IPS-15b (cell line): ENCODE measurements around the gene KRTAP23-1.

Experiments
- H3K27me3 ChIP-seq: one replicate; pipeline ENCODE4 v1.6.1; 2013; ENCODE audit warnings: low read length; ENCODE audit not compliant: control insufficient read depth, insufficient read depth
- H3K36me3 ChIP-seq: one replicate; pipeline ENCODE4 v1.6.1; 2013; ENCODE audit warnings: low read length; ENCODE audit not compliant: control insufficient read depth, insufficient read depth
- H3K4me1 ChIP-seq: one replicate; pipeline ENCODE4 v1.6.1; 2013; ENCODE audit warnings: mild to moderate bottlenecking, low read length; ENCODE audit not compliant: control insufficient read depth, insufficient read depth
- H3K4me3 ChIP-seq: one replicate; pipeline ENCODE4 v1.5.1; 2013; ENCODE audit warnings: low read depth, low read length
- H3K9ac ChIP-seq: one replicate; pipeline ENCODE4 v1.6.1; 2013; ENCODE audit warnings: low read depth, mild to moderate bottlenecking, low read length
- H3K9me3 ChIP-seq: one replicate; pipeline ENCODE4 v1.6.1; 2013; ENCODE audit warnings: mild to moderate bottlenecking, low read length; ENCODE audit not compliant: control insufficient read depth, insufficient read depth

KRTAP23-1 gene, protein sequence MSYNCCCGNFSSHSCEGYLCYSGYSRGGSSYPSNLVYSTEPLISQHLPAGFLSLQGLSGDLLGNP

DNA sequence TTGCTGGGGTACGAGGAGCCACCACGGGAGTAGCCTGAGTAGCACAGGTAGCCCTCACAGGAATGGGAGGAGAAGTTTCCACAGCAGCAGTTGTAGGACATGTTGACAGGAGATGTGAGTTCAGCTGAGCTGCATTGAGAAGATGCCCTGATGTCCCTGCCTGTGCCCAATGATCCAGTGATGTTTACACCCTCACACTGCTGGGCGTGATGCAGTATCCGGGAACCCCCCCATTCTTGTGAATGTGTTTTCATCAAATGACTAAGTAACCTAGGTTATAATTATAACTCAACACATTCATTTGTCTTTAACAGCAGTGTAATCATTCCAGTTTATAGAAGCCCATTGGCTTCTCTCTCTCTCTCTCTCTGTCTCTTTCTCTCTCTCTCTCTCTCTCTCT is at the start of gene KRTAP23-1:
Gene KRTAP23-1, minus strand, starts transcription at position 101 of the 400 bp plus-strand sequence. Its CDS starts 0 bp downstream, at position 101.
- Histone ChIP-seq H3K4me1 (no peaks in the 10 kb centered on the region), H3K9me3 (no peaks in the 10 kb centered on the region), H3K9ac (no peak within 1 kb of the TSS), H3K4me3 (no peak within 1 kb of the TSS), H3K36me3 (no peaks in the 10 kb centered on the region), H3K27me3 (no peaks in the 10 kb centered on the region)

DNA sequence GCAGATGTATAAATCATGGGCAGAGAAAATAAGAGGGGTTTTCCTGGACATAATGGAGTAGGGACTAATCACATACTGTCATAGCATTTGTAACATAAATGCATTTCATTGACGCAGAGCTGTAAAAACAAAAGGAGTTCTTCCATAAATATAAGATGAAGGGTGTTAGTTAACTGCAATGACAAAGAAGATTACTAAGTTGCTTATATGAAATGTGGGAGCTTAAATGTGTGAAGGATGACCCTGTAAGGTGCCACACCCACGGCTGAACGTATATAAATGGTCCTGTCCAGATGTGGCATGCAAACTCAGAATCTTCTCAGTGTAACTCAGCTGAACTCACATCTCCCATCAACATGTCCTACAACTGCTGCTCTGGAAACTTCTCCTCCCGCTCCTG is 47.3 kb upstream of the KRTAP23-1 start, which contains the start of gene KRTAP13-1:
Gene KRTAP13-1, plus strand, starts transcription at position 301 of the 400 bp plus-strand sequence. Its CDS starts 56 bp downstream, at position 357.
- H3K36me3 ChIP-seq = no peaks in the 10 kb centered on the region
- H3K27me3 ChIP-seq = no peaks in the 10 kb centered on the region
- no peaks in the 10 kb centered on the region for H3K9me3 ChIP-seq
- H3K4me1 ChIP-seq = no peaks in the 10 kb centered on the region
- H3K4me3 ChIP-seq = no peak within 1 kb of the TSS
- no peak within 1 kb of the TSS for H3K9ac ChIP-seq

DNA sequence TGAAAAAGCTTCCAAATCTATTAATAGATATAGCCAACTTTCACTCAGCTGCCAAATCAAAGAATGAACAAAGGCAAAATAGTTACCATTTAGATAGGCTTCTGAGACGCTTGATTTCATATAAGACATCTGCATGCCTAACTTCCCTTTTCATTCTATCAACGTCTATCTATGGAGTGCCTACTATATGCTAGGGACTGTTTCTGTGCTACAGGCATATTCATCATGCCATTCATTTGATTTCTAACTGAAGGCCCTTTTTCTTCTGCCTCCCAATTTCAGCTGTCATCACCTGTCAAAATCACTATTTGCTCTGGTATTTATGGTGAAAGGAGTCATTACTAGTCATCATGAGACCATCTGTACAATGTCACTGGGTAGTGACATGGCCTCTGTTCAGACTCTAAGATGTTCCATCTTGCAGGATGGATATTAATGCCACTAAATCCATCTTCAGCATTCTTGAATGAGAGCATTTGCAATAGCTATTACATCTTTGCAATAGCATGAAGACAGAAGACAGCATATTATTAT is 43.2 kb upstream of the KRTAP23-1 start:
- no peak overlapping the region for H3K4me3 ChIP-seq
- H3K9ac ChIP-seq = no peak overlapping the region
- H3K27me3 ChIP-seq = no peaks in the 10 kb centered on the region
- no peaks in the 10 kb centered on the region for H3K9me3 ChIP-seq
- no peaks in the 10 kb centered on the region for H3K36me3 ChIP-seq
- no peaks in the 10 kb centered on the region for H3K4me1 ChIP-seq

DNA sequence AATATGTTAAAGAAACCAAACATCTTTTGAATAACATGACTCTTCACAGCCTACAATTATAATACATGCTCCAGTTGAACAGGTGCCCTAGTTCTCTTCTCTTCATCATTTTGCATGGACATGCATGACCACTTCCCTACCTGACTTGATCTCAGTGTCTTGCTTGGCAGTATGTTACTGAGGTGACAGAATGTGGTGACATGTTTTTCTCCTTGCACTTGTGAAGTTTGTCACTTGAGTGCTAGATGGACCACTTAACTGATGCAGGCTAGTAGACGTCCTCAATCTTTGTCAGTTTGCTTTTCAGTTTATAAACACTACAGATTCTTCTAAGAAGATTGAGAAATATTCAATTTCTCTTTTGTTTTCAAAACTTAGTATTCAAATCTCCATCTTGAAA is 33.8 kb upstream of the KRTAP23-1 start:
- Histone ChIP-seq H3K9ac (no peak overlapping the region), H3K27me3 (no peaks in the 10 kb centered on the region), H3K36me3 (no peaks in the 10 kb centered on the region), H3K4me1 (no peaks in the 10 kb centered on the region), H3K4me3 (no peak overlapping the region), H3K9me3 (no peaks in the 10 kb centered on the region)

DNA sequence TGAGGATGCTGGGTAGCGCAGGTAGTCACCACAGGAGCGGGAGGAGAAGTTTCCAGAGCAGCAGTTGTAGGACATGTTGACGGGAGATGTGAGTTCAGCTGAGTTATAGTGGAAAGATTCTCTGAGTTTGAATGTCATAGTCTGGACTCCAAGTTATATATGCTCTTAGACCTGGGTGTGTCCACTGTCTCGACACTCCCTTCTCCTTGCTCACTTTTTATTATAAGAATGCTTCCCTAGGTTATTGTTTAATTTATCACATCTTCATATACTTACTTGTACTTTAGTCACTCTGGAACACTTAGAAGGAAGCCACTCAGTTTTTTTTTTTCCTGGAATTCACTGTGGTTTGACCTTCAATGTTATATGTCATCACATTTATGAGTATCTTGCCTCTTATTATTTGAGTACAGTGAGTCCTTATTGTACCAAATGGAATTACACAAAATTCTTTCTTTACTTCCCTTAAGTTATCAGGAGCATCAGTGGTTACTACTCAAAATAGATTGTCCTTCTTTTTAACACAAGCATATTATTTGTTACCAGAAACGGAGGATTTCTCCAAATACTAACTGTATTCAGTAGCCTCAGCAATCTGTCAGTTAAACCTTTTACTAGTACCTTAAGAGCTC is 23.8 kb upstream of the KRTAP23-1 start, which contains the start of gene KRTAP13-2:
Gene KRTAP13-2, minus strand, starts transcription at position 133 of the 632 bp plus-strand sequence. Its CDS starts 58 bp downstream, at position 75.
- Histone ChIP-seq H3K4me3 (no peak within 1 kb of the TSS), H3K27me3 (no peaks in the 10 kb centered on the region), H3K9me3 (no peaks in the 10 kb centered on the region), H3K4me1 (no peaks in the 10 kb centered on the region), H3K9ac (no peak within 1 kb of the TSS), H3K36me3 (no peaks in the 10 kb centered on the region)

DNA sequence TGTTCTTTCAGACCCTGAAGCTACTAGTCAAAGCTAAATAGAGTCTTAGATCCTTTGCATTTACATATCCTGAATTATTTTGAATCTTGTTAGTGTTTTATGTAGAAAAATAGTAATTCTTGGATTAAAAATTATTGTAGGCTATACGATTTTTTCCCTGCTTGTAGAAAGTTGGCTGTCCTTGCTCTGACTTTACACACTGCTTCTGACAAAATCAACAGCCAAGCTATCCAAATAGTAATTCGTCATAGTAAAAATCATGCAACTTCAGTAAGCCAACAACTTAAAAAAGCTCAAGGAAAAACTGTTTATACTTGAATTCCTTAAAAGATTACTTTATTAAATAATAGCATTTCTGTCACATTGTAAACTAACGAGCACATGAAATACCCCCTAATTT is 7.5 kb upstream of the KRTAP23-1 start:
- H3K27me3 ChIP-seq = no peaks in the 10 kb centered on the region
- no peak overlapping the region for H3K9ac ChIP-seq
- H3K9me3 ChIP-seq = no peaks in the 10 kb centered on the region
- H3K36me3 ChIP-seq = no peaks in the 10 kb centered on the region
- H3K4me3 ChIP-seq = no peak overlapping the region
- H3K4me1 ChIP-seq = no peaks in the 10 kb centered on the region

DNA sequence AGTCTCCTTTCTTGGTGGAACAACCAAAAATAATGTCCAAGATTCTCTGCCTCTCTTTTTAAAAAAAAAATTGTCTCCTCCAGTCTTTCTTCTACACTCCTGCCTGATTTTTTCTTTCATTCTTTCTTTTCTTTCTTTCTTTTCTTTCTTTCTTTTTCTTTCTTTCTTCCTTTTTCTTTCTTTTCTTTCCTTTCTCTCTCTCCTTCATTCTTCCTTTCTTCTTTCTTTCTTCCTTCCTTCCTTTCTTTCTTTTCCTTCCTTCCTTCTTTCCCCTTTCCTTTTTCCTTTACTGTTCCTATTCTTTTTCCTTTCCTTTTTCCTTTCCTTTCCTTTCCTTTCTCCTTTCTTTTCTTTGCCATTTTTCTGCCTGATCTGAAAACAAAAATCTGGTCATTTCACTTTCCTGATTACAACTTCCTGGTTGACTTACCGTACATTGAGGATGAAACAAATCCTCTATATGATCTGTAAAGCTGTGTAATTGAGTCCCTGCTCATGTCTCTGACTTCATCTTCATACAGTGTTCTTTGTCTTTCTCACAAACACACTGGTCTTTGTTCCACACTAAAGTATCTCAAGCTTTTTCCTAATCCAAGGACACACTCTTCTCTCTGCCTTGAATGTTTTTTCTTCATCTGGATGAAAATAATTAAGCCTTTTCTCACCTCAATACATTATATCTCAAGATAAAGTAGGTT is 6.1 kb upstream of the KRTAP23-1 start:
- Histone ChIP-seq H3K27me3 (no peaks in the 10 kb centered on the region), H3K9me3 (no peaks in the 10 kb centered on the region), H3K36me3 (no peaks in the 10 kb centered on the region), H3K4me3 (no peak overlapping the region), H3K4me1 (no peaks in the 10 kb centered on the region), H3K9ac (no peak overlapping the region)

DNA sequence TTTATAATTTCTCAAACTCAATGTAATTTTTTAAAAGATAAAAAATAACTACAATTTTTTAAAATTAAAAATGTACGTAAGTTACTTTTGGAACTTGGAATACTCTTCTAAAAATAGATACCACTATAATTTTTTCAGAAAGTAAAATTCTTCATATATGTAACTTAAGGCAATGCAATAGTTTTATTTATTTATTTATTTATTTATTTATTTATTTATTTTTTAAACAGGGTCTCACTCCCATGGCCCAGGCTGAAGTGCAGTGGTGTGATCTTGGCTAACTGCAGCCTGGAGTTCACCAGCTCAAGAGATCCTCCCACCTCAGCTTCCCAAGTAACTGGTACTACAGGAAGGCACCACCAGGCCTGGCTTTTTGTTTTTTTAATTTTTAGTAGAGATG is 3.1 kb upstream of the KRTAP23-1 start:
- Histone ChIP-seq H3K27me3 (no peaks in the 10 kb centered on the region), H3K4me3 (no peak overlapping the region), H3K36me3 (no peaks in the 10 kb centered on the region), H3K9ac (no peak overlapping the region), H3K4me1 (no peaks in the 10 kb centered on the region), H3K9me3 (no peaks in the 10 kb centered on the region)

DNA sequence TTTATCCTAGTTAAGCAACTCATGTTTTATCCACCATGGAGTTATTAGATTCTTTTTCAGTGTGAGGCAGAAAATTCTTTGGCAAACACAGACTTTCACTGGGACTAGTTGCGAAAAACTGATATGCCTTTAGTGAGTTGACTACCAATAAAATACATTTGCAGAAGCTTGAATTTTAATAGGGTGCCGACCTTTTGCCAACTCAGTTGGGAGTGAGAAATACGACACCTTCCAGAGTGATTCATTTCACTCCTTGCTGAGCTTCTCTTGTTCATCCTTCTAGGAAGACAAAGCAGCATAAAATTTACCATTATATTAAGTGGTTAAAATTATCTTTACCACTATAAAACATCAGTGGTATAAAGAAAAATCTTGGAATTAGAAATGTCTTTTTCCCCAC is 1.2 kb upstream of the KRTAP23-1 start:
- Histone ChIP-seq H3K27me3 (no peaks in the 10 kb centered on the region), H3K4me1 (no peaks in the 10 kb centered on the region), H3K36me3 (no peaks in the 10 kb centered on the region), H3K4me3 (no peak overlapping the region), H3K9ac (no peak overlapping the region), H3K9me3 (no peaks in the 10 kb centered on the region)

DNA sequence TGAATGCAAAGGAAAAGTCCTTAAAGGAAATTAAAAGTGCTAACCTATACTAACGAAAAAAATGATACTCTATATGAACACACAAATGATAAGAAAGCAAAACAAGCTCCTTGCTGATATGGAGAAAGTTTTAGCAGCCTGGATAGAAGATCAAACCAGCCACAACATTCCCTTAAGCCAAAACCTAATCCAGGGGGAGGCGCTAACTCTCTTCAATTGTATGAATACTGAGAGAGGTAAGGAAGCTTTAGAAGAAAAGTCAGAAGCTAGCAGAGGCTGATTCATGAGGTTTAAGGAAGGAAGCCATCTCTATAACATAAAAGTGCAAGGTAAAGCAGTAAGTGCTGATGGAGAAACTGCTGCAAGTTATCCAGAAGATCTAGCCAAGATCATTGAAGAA is 3.4 kb downstream of the KRTAP23-1 start:
- no peak overlapping the region for H3K4me3 ChIP-seq
- H3K36me3 ChIP-seq = no peaks in the 10 kb centered on the region
- no peaks in the 10 kb centered on the region for H3K27me3 ChIP-seq
- H3K4me1 ChIP-seq = no peaks in the 10 kb centered on the region
- no peaks in the 10 kb centered on the region for H3K9me3 ChIP-seq
- no peak overlapping the region for H3K9ac ChIP-seq

DNA sequence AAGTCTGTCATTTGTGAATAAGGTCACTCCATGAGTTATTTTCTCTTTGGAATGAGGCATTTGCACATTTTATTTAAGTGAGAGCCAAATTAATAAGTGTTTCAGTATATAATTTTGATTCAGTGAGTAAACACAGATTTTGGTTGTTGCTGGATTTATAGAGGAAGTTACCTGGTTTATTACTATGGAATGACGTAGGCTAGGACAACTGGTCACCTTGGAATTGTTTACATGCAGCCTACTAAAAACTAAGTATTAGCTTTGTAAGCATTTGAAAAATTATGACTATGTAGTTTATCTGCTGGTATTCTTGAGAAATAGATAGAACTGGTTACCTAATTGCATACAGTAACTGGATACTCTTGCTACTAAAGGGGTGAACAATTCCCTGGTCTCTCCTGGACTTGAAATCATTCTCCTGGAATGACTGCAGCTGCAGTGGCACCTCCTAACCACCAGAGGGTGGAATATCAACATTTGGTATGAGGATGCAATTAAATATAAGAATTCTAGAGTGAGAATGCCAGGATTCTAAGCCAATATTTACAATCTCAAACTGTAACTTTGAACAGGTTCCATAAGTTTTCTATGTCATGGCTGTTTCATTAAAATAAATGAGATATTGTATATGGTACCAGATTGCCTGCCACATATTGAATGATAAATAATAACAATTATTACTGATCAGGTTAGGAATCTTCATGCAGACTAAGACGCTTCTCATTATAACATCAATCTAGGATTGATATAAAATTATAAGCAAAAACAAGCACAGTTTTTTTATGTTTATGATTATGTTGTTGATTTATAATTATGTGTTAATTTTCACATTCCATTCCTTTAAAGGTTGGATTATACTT is 7.5 kb downstream of the KRTAP23-1 start:
- no peak overlapping the region for H3K4me3 ChIP-seq
- no peaks in the 10 kb centered on the region for H3K9me3 ChIP-seq
- no peaks in the 10 kb centered on the region for H3K36me3 ChIP-seq

More for the DNA sequence above, 7.5 kb downstream of the KRTAP23-1 start:
- Histone ChIP-seq H3K4me1 (no peaks in the 10 kb centered on the region), H3K9ac (no peak overlapping the region), H3K27me3 (no peaks in the 10 kb centered on the region)
